Activated CD8-positive, alpha-beta memory T cell treated with anti-CD3 and anti-CD28 coated beads for 4 hours (primary cell): ENCODE results near the gene LRRC8C.
"Not testable (repeated sequence)": the region's sequence is repeated elsewhere in the genome, so short reads cannot be mapped to it uniquely, and the experiment has no call there.

Experiments used
- DNase-seq, 2 donors: peaks; one replicate each; pipeline ENCODE4 v3.0.0-alpha.2; 2020; ENCODE audit warnings: low read depth in 2 of 2

LRRC8C gene

DNA sequence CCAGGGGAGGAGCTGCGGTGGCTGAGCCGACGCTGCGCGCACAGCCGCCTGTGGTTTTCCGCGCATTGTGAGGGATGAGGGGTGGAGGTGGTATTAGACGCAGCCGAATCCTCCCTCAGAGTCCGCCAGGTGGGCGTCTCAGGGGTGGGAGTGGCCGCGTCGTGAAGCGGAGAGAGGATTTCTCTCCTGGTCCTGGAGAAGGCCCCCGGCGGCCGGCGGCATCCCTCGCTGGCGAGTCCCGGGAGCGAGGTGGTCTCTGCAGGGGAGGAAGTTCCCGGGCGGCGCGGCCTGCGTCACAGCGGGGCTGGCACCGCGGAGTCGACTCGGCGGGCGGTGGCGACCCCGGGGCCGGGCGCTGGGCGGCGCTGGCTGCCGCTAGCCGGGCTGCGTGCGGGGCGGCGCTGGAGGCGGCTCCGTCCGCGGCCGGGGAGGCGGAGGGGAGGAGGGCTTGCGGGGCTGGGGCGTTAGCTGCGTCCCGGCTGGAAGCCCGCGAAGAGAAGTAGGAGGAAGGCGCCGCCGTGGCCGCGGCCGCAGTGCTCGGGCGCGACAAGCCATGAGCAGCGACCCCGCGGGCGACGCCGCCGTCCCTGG, at the start of gene LRRC8C:
LRRC8C (plus strand) TSS at position 464 of the 591 bp plus-strand sequence. CDS start 53,354 bp downstream, outside the sequence.
- DNase-seq: peak; percentile 73 to 74

DNA sequence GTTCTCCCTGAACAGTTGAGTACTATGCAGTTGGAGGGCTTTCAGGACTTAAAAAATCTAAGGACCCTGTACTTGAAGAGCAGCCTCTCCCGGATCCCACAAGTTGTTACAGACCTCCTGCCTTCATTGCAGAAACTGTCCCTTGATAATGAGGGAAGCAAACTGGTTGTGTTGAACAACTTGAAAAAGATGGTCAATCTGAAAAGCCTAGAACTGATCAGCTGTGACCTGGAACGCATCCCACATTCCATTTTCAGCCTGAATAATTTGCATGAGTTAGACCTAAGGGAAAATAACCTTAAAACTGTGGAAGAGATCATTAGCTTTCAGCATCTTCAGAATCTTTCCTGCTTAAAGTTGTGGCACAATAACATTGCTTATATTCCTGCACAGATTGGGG, 48.7 kb upstream of the LRRC8C start:
- DNase-seq: no peak

GRCh38 chr1:89584781-89585180, 48.1 kb upstream of the LRRC8C start:
- DNase-seq: no peak

DNA sequence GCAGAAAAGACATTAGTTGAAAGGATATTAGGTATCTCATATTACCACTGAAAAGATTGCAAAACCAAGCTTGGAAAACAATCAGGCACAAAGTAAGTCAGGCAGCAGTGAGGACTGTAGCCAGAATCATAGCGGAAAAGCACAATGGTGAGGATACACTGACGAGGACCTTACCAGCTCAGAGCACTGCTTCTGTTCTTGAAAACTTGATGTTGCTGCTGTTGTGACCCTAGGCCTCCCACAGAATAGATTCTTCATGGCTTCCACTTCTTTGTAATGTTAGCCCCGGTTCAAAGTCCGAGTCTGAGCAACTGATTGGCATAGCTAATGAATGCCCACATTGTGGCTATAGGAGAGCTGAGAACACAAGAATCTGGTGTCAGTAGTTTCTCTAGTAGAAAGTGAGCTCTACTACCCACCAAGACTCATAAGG, 45.2 kb upstream of the LRRC8C start:
- DNase-seq: no peak

- no peak for DNase-seq
Measured at GRCh38 chr1:89588480-89588879, 44.4 kb upstream of the LRRC8C start.

DNA sequence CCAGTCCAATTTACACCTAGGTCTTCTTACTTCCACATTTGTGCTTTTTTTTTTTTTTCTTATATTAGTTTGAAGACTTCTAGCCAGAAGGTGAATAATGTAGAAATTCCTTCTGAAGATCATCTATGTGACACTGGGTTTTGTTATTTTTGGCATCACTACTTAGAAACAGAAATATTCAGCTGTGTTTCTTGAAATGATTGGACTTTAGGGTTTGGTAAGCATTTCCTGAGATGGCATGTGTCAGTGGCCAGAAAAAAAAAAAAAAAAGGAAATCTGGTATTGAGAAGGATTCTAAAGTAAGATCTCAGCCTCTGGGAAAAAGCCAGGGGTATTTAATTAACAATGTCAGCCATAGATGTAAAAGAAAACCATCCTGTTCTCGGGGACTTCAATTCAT, 43.4 kb upstream of the LRRC8C start:
- no peak for DNase-seq

DNA sequence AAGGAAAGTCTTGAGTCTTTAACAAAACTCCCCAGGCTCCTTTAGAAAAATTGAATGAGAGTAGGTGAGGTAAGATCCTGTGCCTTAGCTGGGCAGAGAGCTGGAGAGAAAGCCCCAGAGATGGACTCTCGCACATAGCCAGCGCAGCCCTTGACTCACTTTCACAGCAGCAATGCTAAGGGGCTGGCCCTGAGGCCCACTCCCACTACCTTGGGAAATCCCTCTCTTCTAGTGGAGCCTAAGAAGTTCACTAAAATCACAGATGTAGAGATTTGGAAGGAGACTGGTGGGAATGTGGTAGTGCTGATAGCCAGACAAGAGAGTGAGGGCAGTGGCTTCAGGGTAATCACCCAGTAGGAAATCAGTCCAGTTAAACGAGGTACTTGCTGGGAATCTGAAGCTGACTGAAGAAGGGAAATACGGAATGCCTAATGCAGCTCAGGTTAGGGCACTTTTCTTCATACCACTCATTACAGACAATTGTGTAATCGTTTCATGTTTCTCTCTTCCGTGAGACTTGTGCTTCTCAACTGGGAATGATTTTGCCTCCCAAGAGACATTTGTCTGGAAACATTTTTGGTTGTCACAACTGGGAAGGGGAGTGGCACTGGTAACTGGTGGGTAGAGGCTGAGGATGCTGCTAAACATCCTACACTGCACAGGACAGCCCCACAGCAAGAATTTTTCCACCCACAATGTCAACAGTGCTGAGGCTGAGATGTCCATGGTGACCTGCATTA, 42.4 kb upstream of the LRRC8C start:
- DNase-seq: no peak

GRCh38 chr1:89592861-89593302, 40.0 kb upstream of the LRRC8C start:
- DNase-seq: not testable (repeated sequence)

DNA sequence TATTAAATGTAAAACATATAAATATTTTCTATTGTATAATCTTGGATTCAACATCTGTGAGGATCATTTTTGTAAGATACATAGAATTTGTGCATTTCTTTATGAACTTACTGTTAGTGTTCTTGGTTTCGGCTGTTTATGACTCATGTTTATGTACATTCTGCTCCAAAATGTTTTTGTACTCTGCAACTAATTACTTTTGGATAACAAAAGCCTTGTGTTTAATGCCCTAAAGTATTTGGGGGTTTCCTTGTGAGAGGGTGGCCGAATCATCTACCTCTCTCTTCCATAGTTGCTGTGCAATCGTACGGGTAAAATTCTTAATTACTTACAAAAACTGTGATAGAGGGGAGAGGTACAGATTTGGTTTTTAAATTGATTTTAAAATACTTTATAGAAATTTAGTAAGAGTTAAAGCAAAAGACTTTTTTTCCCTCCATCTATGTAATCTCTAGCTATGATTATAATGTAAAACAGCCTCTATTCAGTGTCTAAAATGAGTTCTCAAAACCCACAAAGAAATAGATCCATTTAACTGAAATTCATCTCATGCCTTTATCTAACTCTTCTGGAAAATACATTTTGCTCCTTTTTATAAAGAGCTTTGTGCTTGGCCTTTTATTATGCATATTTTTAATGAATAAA, 38.7 kb upstream of the LRRC8C start:
- no peak for DNase-seq

- DNase-seq: no peak
Measured at GRCh38 chr1:89596698-89597097, 36.2 kb upstream of the LRRC8C start.

- no peak for DNase-seq
Measured at GRCh38 chr1:89598450-89599331, 34.2 kb upstream of the LRRC8C start.

DNA sequence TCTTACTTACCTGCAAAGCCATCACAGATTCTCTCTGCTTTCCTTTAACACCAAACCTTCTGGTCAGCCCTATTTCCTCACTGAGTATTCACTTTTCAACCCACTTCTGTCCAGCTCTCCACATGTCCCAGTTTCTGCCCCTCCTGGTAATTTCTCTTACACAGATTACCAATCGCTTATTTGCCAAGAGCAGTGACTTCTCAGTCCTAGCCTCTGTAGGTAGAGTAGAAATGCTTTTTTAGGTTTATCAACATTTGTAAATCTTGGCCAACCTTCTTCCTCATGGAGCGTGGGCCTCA, 33.6 kb upstream of the LRRC8C start:
- no peak for DNase-seq

DNA sequence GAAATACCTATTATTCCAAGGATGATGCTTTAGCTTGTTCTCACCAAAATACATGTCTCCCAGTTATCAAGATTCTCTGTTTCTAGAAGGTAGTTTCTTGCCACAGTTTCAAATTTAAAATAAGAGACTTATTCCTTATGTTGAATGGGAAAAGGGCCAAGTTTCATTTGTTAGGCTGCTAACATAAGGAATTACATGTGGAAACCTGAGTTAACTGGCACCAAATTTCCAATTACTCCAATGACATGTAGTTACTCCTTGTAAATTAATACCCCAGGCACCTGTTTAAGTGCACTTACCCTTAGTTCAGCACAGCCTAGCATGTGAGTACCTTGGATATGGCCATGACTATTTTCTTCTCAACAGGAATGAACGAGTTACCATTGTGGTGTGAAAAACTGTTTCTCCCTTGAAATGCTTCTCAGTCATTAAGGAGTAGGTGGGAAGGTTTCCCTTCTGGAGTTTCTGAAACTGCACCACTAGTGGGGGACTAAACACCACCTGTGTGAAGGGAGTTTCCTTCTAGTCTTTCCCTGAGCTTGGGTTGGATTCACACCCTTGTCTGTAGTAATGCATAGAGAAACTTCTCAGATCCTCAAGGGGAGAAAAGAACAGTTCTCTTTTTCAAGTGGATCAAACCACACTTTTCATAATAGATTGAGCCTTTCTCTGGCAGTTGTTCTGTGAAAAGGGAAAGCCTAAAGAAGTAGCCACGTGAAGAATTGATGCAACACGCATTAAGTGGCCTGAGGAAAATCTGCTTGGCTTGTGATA, 32.3 kb upstream of the LRRC8C start:
- no peak for DNase-seq

DNA sequence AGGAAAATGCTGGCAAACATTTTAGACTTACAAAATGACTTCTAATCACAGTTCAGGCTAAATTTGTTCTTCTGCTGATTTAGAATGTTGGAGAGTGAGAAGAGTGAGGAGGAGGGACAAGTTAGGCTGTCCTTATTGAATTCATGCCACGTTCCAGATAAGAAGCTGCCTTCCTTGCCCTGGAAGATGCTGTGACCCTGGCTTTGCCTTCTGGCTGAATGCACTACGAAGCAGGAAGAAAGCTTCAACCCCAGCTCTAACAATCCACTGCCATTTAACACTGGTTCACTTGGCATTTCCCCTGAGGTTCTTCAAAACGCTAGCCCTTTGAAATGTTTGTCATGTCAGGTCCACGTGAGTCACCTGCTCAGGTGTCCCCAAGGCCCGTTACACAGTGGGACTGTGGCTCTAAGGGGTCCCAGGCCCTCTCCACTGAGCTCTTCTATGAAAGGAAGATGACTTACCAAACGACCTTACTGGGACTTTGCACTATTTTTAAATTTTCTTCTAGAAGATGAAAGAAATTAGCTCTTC, 30.0 kb upstream of the LRRC8C start:
- no peak for DNase-seq

DNA sequence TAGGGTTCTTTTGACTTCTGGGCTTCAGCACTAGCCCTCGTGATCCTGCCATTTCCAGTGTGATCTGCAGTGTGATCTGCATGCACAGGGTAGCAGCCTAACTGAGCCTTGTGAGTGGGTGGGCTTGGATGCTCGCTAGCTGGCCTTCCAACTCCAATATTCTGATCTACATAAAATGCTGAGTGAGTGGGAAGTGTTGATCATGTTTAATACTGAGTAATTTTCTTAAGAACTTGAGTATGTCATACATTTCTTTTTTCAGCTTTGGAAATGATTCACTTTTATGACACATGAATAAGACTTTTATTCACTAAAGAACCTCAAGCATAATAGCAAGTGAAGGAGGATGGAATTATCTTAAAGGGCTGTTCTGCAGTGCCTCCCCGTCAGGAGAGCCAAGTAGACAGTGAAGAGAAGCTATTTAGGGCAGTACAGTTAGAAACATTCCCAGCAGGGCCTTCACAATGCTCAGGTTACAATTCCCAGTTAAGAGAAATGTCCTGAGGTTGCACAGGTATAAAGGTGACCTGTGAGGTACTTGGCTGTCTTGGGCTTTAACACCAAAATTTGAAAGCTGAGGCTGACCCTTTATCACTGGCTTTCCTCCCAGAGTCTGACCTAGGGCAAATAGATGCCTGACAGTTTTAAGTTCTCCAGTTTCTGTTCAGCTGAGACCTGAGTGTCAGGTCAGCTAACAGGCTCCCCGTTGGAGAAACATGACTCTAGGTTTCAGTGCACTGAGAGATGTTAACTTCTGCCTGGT, 29.1 kb upstream of the LRRC8C start:
- no peak for DNase-seq

DNA sequence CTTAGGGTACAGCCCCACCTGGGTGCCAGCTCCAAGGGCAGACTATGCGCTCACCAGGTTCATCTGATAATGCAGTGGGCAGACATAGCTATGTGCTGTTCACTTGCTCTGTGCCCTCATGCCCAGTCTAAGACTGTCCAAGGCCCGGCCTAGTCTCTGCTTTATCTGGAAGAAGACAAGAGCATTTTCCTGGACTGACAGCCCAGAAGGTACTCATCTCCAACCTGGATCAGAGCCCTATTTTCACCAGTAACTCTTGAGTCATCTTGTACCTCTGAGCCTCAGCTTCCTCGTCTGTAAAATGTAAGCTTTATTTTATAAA, 28.5 kb upstream of the LRRC8C start:
- no peak for DNase-seq

DNA sequence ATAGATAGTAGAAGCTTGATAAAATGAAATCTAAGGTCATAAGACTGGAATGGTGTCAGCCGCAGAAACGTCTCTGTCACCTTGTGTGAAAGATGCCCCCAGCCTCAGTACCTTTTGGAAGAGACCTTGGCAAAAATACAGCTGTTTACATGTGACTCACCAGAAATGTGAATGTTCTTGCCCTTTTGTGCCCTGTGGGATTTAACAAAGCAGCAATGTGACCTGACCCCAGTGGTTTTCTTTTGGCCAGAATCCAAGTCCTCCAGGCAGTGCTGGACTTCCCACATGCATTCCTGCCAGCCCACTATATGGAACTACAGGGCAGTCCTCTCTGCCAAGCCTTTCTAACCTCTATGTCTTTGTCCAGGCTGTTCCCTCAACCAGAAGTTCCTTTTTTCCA, 27.2 kb upstream of the LRRC8C start:
- no peak for DNase-seq

- DNase-seq: no peak
Measured at GRCh38 chr1:89606227-89606980, 26.5 kb upstream of the LRRC8C start.

DNA sequence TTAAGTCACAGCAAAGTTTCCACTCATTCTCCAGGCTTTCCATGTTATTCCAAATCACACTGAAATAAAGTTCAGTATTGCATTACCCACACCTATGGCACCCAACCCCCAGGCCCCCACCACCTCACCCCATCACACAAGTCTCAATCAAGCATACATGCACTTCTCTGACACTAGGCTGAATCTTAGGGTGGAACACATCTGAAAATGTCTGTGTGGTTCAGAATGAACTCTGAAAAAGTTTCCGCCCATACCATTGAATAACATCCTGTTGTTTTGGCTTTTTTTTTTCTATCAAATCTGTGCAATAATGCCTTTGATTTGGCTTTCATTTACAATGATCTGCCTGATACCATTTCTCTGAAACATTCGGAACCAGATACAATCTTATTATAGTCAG, 25.8 kb upstream of the LRRC8C start:
- DNase-seq: no peak
